ENCODE data around the gene NSMF. TPM values are rescaled to one million over a fixed set of nuclear protein-coding genes. Genes with fewer than 3 reads are reported as not detected.

Gene NSMF
- total and polyA plus RNA-seq, 2 experiments from 2014 or later, result 20.3 to 103 TPM

DNA sequence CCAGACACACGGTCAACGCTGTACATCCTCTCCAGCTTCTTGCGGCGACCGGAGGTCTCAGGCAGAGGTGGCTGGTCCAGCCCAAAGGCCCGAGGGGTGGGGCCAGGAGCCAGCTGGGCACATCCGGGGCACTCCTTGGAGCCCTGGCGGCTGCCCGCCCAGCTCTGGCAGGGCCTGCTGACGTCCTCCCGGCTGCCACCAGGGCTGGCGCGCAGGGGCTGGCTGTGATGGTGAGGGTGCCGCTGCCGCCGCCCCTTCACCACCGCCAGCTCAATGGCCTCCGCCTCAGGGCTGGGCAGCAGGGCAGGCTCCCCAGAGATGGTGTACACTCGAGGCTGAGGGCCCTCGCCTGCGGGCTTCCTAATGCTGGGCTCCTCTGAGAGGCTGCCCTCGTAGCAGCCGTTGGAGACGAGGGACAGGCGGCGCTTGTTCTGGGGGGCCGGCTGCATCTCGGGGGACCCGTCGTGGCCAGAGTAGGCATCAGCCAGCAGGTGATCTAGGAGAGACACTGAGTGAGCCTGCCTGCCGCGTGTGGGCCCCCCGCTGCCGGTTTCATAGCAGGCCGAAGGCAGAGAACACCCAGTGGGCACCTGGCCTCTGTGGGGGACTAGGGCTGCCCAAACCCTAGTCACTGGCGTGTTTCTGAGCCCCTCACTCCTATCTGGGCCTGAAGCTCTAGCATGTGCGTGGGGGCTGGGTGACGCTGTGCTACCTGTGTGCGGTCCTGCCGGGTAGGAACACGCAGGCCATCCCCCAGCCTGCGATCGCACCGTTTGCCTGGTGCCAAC is 1.5 kb downstream of the NSMF start:
- Histone ChIP-seq H3K4me3 (peak overlapping the region; percentile 71), H3K36me3 (ENCODE audit: insufficient read depth) (peaks cover 2% of the 10 kb centered on the region; the same call in 1 of the 2 replicates), H3K27me3 (ENCODE audit: insufficient read depth) (no peaks in the 10 kb centered on the region), H3K79me2 (replicated peaks; ENCODE audit: insufficient read depth) (no peaks in the 10 kb centered on the region), H4K20me1 (replicated peaks; ENCODE audit: insufficient read depth) (no peaks in the 10 kb centered on the region; the same call in 1 of the 2 replicates), H3K4me1 (ENCODE audit: insufficient read depth) (peaks cover 6% of the 10 kb centered on the region; the same call in 1 of the 2 replicates), H3K27ac (ENCODE audit: low read depth) (no peak overlapping the region), H3K9me2 (ENCODE audit: insufficient read depth) (no peaks in the 10 kb centered on the region), H3F3A (replicated peaks; ENCODE audit: low read depth) (0 out of 2 replicates have a peak, but pooled peaks cover 3% of the 10 kb centered on the region), H2AFZ (no peak overlapping the region), H3K4me2 (peak overlapping the region; percentile 83)
- no peak overlapping the region for H3K27ac Mint-ChIP-seq
- H3K4me3 Mint-ChIP-seq, result peak overlapping the region; percentile 34; the same call in 1 of the 3 replicates
- H3K4me1 Mint-ChIP-seq, result peaks cover 8% of the 10 kb centered on the region; the same call in 2 of the 3 replicates
- peaks cover 9% of the 10 kb centered on the region for H3K27me3 Mint-ChIP-seq (ENCODE audit: insufficient read depth, low read depth, poor library complexity)
- H3K9me3 Mint-ChIP-seq, result no peaks in the 10 kb centered on the region
- H3K36me3 Mint-ChIP-seq (ENCODE audit: low read depth), result peaks cover 3% of the 10 kb centered on the region; the same call in 1 of the 3 replicates
- no peak for TF ChIP-seq EZH2phosphoT487 (IDR thresholded peaks at IDR 0.05; ENCODE audit: unreplicated experiment)
- TF ChIP-seq STAT1 (IDR thresholded peaks at IDR 0.05; ENCODE audit: unreplicated experiment), result no peak
- TF ChIP-seq ZNF114 (CRISPR knock-in tag; IDR thresholded peaks at IDR 0.05), result no peak
- TF ChIP-seq, protein P1, sequence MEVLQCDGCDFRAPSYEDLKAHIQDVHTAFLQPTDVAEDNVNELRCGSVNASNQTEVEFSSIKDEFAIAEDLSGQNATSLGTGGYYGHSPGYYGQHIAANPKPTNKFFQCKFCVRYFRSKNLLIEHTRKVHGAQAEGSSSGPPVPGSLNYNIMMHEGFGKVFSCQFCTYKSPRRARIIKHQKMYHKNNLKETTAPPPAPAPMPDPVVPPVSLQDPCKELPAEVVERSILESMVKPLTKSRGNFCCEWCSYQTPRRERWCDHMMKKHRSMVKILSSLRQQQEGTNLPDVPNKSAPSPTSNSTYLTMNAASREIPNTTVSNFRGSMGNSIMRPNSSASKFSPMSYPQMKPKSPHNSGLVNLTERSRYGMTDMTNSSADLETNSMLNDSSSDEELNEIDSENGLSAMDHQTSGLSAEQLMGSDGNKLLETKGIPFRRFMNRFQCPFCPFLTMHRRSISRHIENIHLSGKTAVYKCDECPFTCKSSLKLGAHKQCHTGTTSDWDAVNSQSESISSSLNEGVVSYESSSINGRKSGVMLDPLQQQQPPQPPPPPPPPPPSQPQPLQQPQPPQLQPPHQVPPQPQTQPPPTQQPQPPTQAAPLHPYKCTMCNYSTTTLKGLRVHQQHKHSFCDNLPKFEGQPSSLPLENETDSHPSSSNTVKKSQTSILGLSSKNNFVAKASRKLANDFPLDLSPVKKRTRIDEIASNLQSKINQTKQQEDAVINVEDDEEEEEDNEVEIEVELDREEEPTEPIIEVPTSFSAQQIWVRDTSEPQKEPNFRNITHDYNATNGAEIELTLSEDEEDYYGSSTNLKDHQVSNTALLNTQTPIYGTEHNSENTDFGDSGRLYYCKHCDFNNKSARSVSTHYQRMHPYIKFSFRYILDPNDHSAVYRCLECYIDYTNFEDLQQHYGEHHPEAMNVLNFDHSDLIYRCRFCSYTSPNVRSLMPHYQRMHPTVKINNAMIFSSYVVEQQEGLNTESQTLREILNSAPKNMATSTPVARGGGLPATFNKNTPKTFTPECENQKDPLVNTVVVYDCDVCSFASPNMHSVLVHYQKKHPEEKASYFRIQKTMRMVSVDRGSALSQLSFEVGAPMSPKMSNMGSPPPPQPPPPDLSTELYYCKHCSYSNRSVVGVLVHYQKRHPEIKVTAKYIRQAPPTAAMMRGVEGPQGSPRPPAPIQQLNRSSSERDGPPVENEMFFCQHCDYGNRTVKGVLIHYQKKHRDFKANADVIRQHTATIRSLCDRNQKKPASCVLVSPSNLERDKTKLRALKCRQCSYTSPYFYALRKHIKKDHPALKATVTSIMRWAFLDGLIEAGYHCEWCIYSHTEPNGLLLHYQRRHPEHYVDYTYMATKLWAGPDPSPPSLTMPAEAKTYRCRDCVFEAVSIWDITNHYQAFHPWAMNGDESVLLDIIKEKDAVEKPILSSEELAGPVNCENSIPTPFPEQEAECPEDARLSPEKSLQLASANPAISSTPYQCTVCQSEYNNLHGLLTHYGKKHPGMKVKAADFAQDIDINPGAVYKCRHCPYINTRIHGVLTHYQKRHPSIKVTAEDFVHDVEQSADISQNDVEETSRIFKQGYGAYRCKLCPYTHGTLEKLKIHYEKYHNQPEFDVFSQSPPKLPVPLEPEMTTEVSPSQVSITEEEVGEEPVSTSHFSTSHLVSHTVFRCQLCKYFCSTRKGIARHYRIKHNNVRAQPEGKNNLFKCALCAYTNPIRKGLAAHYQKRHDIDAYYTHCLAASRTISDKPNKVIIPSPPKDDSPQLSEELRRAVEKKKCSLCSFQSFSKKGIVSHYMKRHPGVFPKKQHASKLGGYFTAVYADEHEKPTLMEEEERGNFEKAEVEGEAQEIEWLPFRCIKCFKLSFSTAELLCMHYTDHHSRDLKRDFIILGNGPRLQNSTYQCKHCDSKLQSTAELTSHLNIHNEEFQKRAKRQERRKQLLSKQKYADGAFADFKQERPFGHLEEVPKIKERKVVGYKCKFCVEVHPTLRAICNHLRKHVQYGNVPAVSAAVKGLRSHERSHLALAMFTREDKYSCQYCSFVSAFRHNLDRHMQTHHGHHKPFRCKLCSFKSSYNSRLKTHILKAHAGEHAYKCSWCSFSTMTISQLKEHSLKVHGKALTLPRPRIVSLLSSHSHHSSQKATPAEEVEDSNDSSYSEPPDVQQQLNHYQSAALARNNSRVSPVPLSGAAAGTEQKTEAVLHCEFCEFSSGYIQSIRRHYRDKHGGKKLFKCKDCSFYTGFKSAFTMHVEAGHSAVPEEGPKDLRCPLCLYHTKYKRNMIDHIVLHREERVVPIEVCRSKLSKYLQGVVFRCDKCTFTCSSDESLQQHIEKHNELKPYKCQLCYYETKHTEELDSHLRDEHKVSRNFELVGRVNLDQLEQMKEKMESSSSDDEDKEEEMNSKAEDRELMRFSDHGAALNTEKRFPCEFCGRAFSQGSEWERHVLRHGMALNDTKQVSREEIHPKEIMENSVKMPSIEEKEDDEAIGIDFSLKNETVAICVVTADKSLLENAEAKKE (CRISPR knock-in tag; IDR thresholded peaks at IDR 0.05), result no peak
- TF ChIP-seq NANOG (IDR thresholded peaks at IDR 0.05; ENCODE audit: borderline replicate concordance), result no peak
- TF ChIP-seq ZNF331 (CRISPR knock-in tag; IDR thresholded peaks at IDR 0.05; ENCODE audit: low read depth), result no peak
- TF ChIP-seq, protein P2, sequence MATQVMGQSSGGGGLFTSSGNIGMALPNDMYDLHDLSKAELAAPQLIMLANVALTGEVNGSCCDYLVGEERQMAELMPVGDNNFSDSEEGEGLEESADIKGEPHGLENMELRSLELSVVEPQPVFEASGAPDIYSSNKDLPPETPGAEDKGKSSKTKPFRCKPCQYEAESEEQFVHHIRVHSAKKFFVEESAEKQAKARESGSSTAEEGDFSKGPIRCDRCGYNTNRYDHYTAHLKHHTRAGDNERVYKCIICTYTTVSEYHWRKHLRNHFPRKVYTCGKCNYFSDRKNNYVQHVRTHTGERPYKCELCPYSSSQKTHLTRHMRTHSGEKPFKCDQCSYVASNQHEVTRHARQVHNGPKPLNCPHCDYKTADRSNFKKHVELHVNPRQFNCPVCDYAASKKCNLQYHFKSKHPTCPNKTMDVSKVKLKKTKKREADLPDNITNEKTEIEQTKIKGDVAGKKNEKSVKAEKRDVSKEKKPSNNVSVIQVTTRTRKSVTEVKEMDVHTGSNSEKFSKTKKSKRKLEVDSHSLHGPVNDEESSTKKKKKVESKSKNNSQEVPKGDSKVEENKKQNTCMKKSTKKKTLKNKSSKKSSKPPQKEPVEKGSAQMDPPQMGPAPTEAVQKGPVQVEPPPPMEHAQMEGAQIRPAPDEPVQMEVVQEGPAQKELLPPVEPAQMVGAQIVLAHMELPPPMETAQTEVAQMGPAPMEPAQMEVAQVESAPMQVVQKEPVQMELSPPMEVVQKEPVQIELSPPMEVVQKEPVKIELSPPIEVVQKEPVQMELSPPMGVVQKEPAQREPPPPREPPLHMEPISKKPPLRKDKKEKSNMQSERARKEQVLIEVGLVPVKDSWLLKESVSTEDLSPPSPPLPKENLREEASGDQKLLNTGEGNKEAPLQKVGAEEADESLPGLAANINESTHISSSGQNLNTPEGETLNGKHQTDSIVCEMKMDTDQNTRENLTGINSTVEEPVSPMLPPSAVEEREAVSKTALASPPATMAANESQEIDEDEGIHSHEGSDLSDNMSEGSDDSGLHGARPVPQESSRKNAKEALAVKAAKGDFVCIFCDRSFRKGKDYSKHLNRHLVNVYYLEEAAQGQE (IDR thresholded peaks at IDR 0.05; ENCODE audit: unreplicated experiment), result no peak
- TF ChIP-seq POLR2AphosphoS5 (IDR thresholded peaks at IDR 0.05; ENCODE audit: low read depth), result no peak
- no peak for TF ChIP-seq CREB1 (CRISPR knock-in tag; IDR thresholded peaks at IDR 0.05; ENCODE audit: low read depth)
- DNase-seq (ENCODE audit: low spot score) (no peak), ATAC-seq (no peak)
